ENCODE measurements around the gene FAM193A. TPM values are rescaled to one million over a fixed set of nuclear protein-coding genes. Genes with fewer than 3 reads are reported as not detected.

FAM193A gene
- total RNA-seq, 1 experiment from 2014 or later: 13.6 TPM

- Histone ChIP-seq H3F3A (ENCODE audit: low read length, unreplicated experiment) (no peaks in the 10 kb centered on the region), H3K27me3 (ENCODE audit: low read length) (no peaks in the 10 kb centered on the region), H4K20me1 (ENCODE audit: low read length) (no peaks in the 10 kb centered on the region), H3K4me1 (ENCODE audit: insufficient read depth, low read length) (no peaks in the 10 kb centered on the region), H3K36me3 (ENCODE audit: low read depth, low read length) (0 out of 2 replicates have a peak, but pooled peaks cover 4% of the 10 kb centered on the region), H2AFZ (ENCODE audit: low read length) (no peak overlapping the region), H3K9me3 (ENCODE audit: low read length) (no peaks in the 10 kb centered on the region), H3K9ac (ENCODE audit: low read length) (no peak overlapping the region), H3K9me2 (replicated peaks; ENCODE audit: low read length) (no peaks in the 10 kb centered on the region), H3K79me2 (ENCODE audit: low read length) (no peaks in the 10 kb centered on the region), H3K4me3 (ENCODE audit: low read length) (no peak overlapping the region), H3K4me2 (ENCODE audit: low read length) (no peak overlapping the region), H3K27ac (ENCODE audit: low read length) (no peak overlapping the region)
- ATAC-seq (no peak), DNase-seq (no peak)
- POLR2A ChIA-PET (ENCODE audit: unreplicated experiment): no interaction called here
- CTCF ChIA-PET: no interaction called here
- TF ChIP-seq EZH2phosphoT487 (IDR thresholded peaks at IDR 0.05; ENCODE audit: borderline replicate concordance, low read length) (no peak), CTCF (conservative IDR thresholded peaks at IDR 0.05; ENCODE audit: low read depth, low read length) (no peak), EZH2 (IDR thresholded peaks at IDR 0.05; ENCODE audit: low read length, unreplicated experiment) (no peak)
- intact Hi-C loops (cut with micrococcal nuclease): no loop called here
- BruUV-seq (replicated peaks): no TSS peak
Measured at GRCh38 chr4:2651546-2651945, 115.1 kb downstream of the FAM193A start.

GRCh38 chr4:2651998-2652397, 115.6 kb downstream of the FAM193A start:
- no peak for TF ChIP-seq CTCF (conservative IDR thresholded peaks at IDR 0.05; ENCODE audit: low read depth, low read length)
- no TSS peak for BruUV-seq (replicated peaks)
- Histone ChIP-seq H3F3A (ENCODE audit: low read length, unreplicated experiment) (no peaks in the 10 kb centered on the region), H4K20me1 (ENCODE audit: low read length) (no peaks in the 10 kb centered on the region), H3K27me3 (ENCODE audit: low read length) (no peaks in the 10 kb centered on the region), H3K9me2 (replicated peaks; ENCODE audit: low read length) (no peaks in the 10 kb centered on the region), H3K79me2 (ENCODE audit: low read length) (no peaks in the 10 kb centered on the region), H2AFZ (ENCODE audit: low read length) (no peak overlapping the region), H3K4me3 (ENCODE audit: low read length) (no peak overlapping the region), H3K4me1 (ENCODE audit: insufficient read depth, low read length) (no peaks in the 10 kb centered on the region), H3K4me2 (ENCODE audit: low read length) (no peak overlapping the region), H3K36me3 (ENCODE audit: low read depth, low read length) (0 out of 2 replicates have a peak, but pooled peaks cover 4% of the 10 kb centered on the region), H3K9ac (ENCODE audit: low read length) (no peak overlapping the region), H3K27ac (ENCODE audit: low read length) (no peak overlapping the region), H3K9me3 (ENCODE audit: low read length) (no peaks in the 10 kb centered on the region)
- CTCF ChIA-PET: no interaction called here
- no peak for DNase-seq
- intact Hi-C loops (cut with micrococcal nuclease): no loop called here
- POLR2A ChIA-PET (ENCODE audit: unreplicated experiment): no interaction called here
- ATAC-seq: no peak

GRCh38 chr4:2652415-2653160, 116.1 kb downstream of the FAM193A start:
- no TSS peak for BruUV-seq (replicated peaks)
- no peak overlapping the region for H3K9ac ChIP-seq (ENCODE audit: low read length)
- no peaks in the 10 kb centered on the region for H3K4me1 ChIP-seq (ENCODE audit: insufficient read depth, low read length)
- H3K27ac ChIP-seq (ENCODE audit: low read length): no peak overlapping the region
- no peak for ATAC-seq
- H4K20me1 ChIP-seq (ENCODE audit: low read length): no peaks in the 10 kb centered on the region
- H3K79me2 ChIP-seq (ENCODE audit: low read length): no peaks in the 10 kb centered on the region
- no peaks in the 10 kb centered on the region for H3K9me3 ChIP-seq (ENCODE audit: low read length)
- H3K36me3 ChIP-seq (ENCODE audit: low read depth, low read length): peaks cover 4% of the 10 kb centered on the region; the same call in 1 of the 2 replicates
- no peaks in the 10 kb centered on the region for H3K27me3 ChIP-seq (ENCODE audit: low read length)
- H3F3A ChIP-seq (ENCODE audit: low read length, unreplicated experiment): no peaks in the 10 kb centered on the region
- no peak overlapping the region for H2AFZ ChIP-seq (ENCODE audit: low read length)
- ChIA-PET CTCF (no interaction called here), POLR2A (ENCODE audit: unreplicated experiment) (no interaction called here)
- intact Hi-C loops (cut with micrococcal nuclease): no loop called here
- H3K4me2 ChIP-seq (ENCODE audit: low read length): no peak overlapping the region
- H3K9me2 ChIP-seq (replicated peaks; ENCODE audit: low read length): no peaks in the 10 kb centered on the region
- TF ChIP-seq EZH2 (IDR thresholded peaks at IDR 0.05; ENCODE audit: low read length, unreplicated experiment): no peak
- TF ChIP-seq EZH2phosphoT487 (IDR thresholded peaks at IDR 0.05; ENCODE audit: borderline replicate concordance, low read length): no peak
- TF ChIP-seq CTCF (conservative IDR thresholded peaks at IDR 0.05; ENCODE audit: low read depth, low read length): no peak
- H3K4me3 ChIP-seq (ENCODE audit: low read length): no peak overlapping the region
- DNase-seq: no peak
